T-helper 1 cell treated with Interleukin-12 subunit alpha and Interleukin-12 subunit beta and Interleukin-4 antibody, amounts not matched to agents 30 μg/mL and 1 μg/mL, for 36 hours (primary cell): ENCODE data around the gene RPTOR.

ENCODE experiments used
- H3K27ac Mint-ChIP-seq: one replicate; pipeline ENCODE4 v1.8.0; 2021; ENCODE audit warnings: mild to moderate bottlenecking, mixed read lengths
- H3K27me3 Mint-ChIP-seq: one replicate; pipeline ENCODE4 v1.8.0; 2021; ENCODE audit warnings: low read depth, mixed read lengths
- H3K36me3 Mint-ChIP-seq: one replicate; pipeline ENCODE4 v1.8.0; 2021; ENCODE audit warnings: low read depth, mixed read lengths
- H3K4me1 Mint-ChIP-seq: one replicate; pipeline ENCODE4 v1.8.0; 2021; ENCODE audit warnings: low read depth, mixed read lengths
- H3K4me3 Mint-ChIP-seq: one replicate; pipeline ENCODE4 v1.8.0; 2021; ENCODE audit warnings: mild to moderate bottlenecking, moderate library complexity, mixed read lengths
- H3K9me3 Mint-ChIP-seq: one replicate; pipeline ENCODE4 v1.8.0; 2021; ENCODE audit warnings: mixed read lengths

Gene RPTOR

DNA sequence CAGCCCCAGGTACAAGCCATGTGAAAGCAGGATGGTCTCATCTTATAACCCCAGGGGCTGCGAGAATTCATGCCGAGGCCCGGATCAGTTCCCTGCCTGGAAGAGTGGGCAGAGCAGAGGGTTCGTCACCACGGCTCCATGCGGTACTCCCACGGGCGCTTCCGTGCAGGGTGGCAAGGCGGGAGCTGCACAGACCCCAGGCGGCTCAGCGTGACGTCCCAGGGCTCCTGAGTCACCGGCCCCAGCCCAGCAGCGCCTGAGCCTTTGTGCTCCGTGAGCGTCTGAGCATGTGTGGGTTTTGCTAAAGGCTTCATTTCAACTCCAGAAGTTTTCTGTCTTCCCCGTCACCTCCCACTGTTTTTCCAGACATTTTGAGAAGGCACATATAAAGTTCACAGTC is 375.8 kb downstream of the RPTOR start:
- Mint-ChIP-seq H3K4me3 (no peak overlapping the region), H3K36me3 (peaks cover 12% of the 10 kb centered on the region), H3K9me3 (no peaks in the 10 kb centered on the region), H3K4me1 (no peaks in the 10 kb centered on the region), H3K27me3 (no peaks in the 10 kb centered on the region), H3K27ac (no peak overlapping the region)

GRCh38 chr17:80921159-80921558 is 376.5 kb downstream of the RPTOR start:
- Mint-ChIP-seq H3K36me3 (peaks cover 10% of the 10 kb centered on the region), H3K4me1 (no peaks in the 10 kb centered on the region), H3K27ac (no peak overlapping the region), H3K9me3 (no peaks in the 10 kb centered on the region), H3K27me3 (no peaks in the 10 kb centered on the region), H3K4me3 (no peak overlapping the region)

DNA sequence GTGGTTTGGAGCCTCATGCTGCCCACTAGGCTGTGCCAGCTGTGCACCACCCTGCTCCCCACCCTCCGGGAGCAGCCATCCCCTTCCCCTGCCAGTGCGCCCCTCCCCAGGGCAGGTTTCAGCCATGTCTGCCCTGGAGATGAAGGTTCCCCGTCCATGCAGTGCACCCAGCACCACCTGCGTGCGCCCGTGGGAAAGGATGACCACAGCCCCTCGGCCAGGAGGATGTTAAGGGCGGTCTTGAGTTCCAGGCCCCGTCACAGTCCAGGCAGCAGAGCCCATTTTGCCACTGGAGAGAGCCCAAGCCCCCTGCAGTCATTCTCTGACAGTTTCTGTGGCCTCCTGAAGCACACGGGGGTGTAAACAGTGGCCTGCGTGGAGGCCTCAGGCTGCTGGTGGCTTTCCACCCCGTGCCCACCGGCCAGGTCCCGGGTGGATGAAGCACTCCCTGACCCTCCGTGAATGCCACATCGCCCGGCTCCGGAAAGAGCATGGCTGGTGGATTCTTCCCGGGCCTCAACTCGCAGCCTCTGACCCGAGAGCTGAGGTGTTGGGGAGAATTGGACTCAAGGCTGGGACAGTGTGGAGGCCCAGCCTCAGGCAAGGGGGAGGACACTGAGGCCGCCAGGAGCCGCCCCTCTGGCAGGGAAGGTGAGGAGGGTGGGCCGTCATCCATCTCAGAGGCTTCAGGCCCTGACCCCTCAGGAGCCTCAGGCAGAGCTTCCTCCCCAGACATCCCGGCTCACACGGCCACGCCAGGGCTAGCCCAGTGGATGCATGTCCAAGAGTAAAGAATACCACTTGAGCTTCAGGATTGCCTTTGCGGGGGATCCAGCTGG is 377.3 kb downstream of the RPTOR start:
- H3K36me3 Mint-ChIP-seq, result peaks cover 10% of the 10 kb centered on the region

DNA sequence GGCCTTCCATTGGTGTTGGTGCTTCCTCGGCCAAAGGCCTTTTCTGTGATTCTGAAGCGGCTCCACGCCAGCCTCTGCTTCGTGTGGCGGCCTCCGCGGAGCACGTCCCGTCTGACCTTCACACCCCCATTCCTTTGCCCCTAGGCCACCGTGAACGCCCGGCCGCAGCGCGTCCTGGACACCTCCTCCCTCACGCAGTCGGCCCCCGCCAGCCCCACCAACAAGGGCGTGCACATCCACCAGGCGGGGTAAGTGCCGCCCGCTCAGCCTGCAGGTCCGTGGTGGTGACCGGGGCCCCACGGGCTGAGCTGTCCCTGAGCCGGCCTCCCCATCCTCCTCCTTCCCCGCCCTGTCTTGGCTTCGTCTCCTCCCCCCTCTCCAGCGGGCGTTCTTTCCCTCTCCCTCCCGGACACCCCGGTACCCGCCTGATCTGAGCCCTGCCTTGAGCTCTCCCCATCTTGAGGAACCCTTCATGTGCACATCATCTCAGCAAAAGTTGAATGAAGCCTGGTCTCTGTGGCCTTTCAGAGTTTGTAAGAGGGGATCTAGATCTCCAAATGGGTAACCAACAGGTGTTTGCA is 378.0 kb downstream of the RPTOR start:
- no peaks in the 10 kb centered on the region for H3K27me3 Mint-ChIP-seq
- no peaks in the 10 kb centered on the region for H3K4me1 Mint-ChIP-seq
- H3K4me3 Mint-ChIP-seq, result no peak overlapping the region
- H3K27ac Mint-ChIP-seq, result no peak overlapping the region
- H3K36me3 Mint-ChIP-seq, result peaks cover 11% of the 10 kb centered on the region
- H3K9me3 Mint-ChIP-seq, result no peaks in the 10 kb centered on the region

More for the DNA sequence above, 377.3 kb downstream of the RPTOR start:
- H3K27me3 Mint-ChIP-seq, result no peaks in the 10 kb centered on the region
- no peak overlapping the region for H3K4me3 Mint-ChIP-seq
- no peaks in the 10 kb centered on the region for H3K9me3 Mint-ChIP-seq
- no peaks in the 10 kb centered on the region for H3K4me1 Mint-ChIP-seq
- no peak overlapping the region for H3K27ac Mint-ChIP-seq

DNA sequence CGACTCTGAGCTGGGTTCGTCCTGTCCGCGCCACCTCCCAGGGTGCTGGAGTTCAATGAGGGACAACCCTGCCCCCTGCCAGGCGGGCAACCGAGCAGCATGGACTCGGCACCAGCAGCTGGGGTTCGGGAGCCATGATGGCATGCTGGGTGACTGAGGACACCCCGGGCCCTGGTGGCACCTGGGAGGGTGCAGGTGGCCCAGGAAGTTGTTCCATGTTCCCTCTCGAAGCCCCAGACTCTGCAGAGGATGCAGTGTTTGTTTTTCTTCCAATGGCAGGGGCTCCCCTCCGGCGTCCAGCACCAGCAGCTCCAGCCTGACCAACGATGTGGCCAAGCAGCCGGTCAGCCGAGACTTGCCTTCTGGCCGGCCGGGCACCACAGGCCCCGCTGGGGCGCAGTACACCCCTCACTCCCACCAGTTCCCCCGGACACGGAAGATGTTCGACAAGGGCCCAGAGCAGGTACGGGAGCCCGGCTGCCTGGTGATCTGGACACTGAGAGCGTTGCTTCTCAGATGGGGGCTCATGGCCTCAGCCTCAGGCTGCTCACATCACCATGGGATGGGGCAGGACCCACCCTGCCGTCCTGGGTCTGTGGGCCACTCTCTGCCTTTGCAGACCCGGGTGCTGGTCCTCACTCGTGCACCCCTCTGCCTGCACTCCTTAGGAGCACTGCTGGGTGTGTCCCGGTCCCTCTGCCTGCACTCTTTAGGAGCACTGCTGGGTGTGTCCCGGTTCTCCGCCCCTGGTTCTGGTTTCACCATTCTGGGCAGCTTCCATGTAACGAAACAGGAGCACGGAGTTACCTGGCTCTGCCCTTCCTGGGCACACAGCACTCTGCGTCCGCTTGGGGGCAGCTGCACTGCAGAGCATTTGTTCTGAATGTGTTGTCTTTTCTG is 378.8 kb downstream of the RPTOR start:
- Mint-ChIP-seq H3K9me3 (no peaks in the 10 kb centered on the region), H3K27me3 (no peaks in the 10 kb centered on the region), H3K27ac (no peak overlapping the region), H3K36me3 (peaks cover 15% of the 10 kb centered on the region), H3K4me1 (no peaks in the 10 kb centered on the region), H3K4me3 (no peak overlapping the region)

- no peaks in the 10 kb centered on the region for H3K4me1 Mint-ChIP-seq
- H3K27me3 Mint-ChIP-seq, result no peaks in the 10 kb centered on the region
- H3K27ac Mint-ChIP-seq, result no peak overlapping the region
- H3K9me3 Mint-ChIP-seq, result no peaks in the 10 kb centered on the region
- peaks cover 22% of the 10 kb centered on the region for H3K36me3 Mint-ChIP-seq
- H3K4me3 Mint-ChIP-seq, result no peak overlapping the region
These were observed 379.6 kb downstream of the RPTOR start for GRCh38 chr17:80924111-80924806.

- peaks cover under 1% of the 10 kb centered on the region for H3K4me1 Mint-ChIP-seq
- H3K9me3 Mint-ChIP-seq, result no peaks in the 10 kb centered on the region
- no peak overlapping the region for H3K4me3 Mint-ChIP-seq
- no peak overlapping the region for H3K27ac Mint-ChIP-seq
- peaks cover 26% of the 10 kb centered on the region for H3K36me3 Mint-ChIP-seq
- H3K27me3 Mint-ChIP-seq, result no peaks in the 10 kb centered on the region
These were observed 380.4 kb downstream of the RPTOR start for GRCh38 chr17:80924807-80925610.

DNA sequence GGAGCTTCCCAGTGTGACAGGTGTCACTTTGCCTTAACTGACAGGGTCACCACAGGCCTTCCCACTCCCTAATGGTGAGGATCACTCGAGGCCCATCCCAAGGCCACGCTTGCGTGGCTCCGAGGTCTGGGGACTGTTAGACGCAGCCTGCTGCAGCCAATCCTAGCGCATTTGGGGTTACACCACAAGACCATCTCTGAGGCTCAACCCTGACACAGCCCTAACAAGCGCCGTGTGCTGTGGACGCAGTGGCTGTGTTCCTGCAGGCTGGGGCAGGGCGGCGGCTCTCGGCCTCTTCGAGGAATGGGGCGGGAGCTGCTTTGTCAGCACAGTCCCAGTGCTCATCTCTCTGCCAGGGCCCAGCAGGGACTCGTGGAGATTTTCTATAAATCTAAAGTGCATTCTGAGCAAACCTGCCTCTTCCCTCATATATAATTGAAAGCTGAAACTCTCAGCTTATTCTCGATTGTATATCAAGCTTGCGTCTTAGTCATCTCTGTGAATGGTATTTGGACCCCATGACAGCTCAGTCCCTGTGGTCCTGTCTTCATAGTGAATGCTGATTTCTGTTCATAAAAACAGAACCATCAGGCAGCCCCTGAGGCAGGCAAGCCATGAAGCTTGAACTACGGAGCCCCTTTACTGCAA is 381.2 kb downstream of the RPTOR start:
- H3K4me3 Mint-ChIP-seq, result no peak overlapping the region
- no peaks in the 10 kb centered on the region for H3K9me3 Mint-ChIP-seq
- H3K27me3 Mint-ChIP-seq, result no peaks in the 10 kb centered on the region
- no peak overlapping the region for H3K27ac Mint-ChIP-seq
- peaks cover 3% of the 10 kb centered on the region for H3K4me1 Mint-ChIP-seq
- H3K36me3 Mint-ChIP-seq, result peaks cover 28% of the 10 kb centered on the region

GRCh38 chr17:80926591-80927250 is 382.1 kb downstream of the RPTOR start:
- no peaks in the 10 kb centered on the region for H3K27me3 Mint-ChIP-seq
- H3K27ac Mint-ChIP-seq, result no peak overlapping the region
- no peaks in the 10 kb centered on the region for H3K9me3 Mint-ChIP-seq
- H3K36me3 Mint-ChIP-seq, result peaks cover 27% of the 10 kb centered on the region
- no peak overlapping the region for H3K4me3 Mint-ChIP-seq
- H3K4me1 Mint-ChIP-seq, result peaks cover 3% of the 10 kb centered on the region

- Mint-ChIP-seq H3K27me3 (no peaks in the 10 kb centered on the region), H3K4me1 (peaks cover 3% of the 10 kb centered on the region), H3K36me3 (peaks cover 32% of the 10 kb centered on the region), H3K27ac (no peak overlapping the region), H3K4me3 (no peak overlapping the region), H3K9me3 (no peaks in the 10 kb centered on the region)
These were observed 383.2 kb downstream of the RPTOR start for GRCh38 chr17:80927791-80928216.

GRCh38 chr17:80929449-80929848 is 384.8 kb downstream of the RPTOR start:
- Mint-ChIP-seq H3K4me1 (peaks cover 3% of the 10 kb centered on the region), H3K27ac (no peak overlapping the region), H3K36me3 (peaks cover 31% of the 10 kb centered on the region), H3K9me3 (no peaks in the 10 kb centered on the region), H3K27me3 (no peaks in the 10 kb centered on the region), H3K4me3 (no peak overlapping the region)

DNA sequence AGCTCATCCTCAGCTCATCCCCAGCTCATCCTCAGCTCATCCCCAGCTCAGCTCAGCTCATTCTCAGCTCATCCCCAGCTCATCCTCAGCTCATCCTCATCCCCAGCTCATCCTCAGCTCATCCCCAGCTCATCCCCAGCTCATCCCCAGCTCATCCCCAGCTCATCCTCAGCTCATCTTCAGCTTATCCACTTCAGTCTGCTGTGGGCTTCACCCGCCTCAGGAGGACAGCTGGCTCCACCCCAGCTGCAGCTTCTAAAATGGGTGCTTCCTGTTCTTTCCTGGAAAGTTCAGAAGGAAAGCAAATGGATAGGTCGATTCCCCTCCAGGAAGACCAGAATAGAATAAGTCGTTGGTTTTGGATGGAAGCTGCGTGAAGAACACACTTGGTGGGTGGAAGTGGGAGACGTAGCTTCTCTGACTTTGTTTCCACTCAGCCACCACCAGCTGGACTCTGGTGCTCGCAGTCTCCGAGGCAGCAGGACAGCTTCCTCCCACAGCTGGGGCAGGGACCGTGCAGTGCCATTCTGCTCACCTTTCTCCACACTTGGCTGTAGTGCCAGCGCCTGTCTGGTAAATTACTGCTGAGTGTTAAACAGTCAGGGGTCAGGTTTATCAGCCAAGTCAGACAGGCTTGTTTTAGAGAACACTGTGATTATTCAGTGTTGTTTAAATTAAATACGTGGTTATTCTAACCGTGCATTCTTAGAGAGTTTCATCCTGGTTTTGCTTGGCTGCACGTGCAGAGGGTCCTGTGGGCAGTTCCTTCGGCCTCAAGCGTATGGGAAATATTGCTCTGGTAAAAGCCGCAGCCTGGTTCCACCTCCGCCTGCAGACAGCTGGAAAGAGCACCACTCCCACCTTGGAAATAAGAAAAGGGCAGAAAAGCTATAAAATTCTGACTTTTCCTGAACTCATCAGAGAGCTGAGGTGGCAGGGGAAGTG is 386.0 kb downstream of the RPTOR start:
- Mint-ChIP-seq H3K9me3 (no peaks in the 10 kb centered on the region), H3K4me1 (peaks cover 5% of the 10 kb centered on the region), H3K27me3 (no peaks in the 10 kb centered on the region), H3K27ac (no peak overlapping the region), H3K4me3 (no peak overlapping the region), H3K36me3 (peaks cover 33% of the 10 kb centered on the region)
